GDM1 (cell line): ENCODE data around the gene NELL2.

Experiments used
- DNase-seq: peaks from one replicate; lab custom pipeline; 2025; lab: John Stamatoyannopoulos, UW

The NELL2 gene

GRCh38 chr12:44537354-44537753 lies 338.8 kb downstream of the NELL2 start:
- no peak for DNase-seq

DNA sequence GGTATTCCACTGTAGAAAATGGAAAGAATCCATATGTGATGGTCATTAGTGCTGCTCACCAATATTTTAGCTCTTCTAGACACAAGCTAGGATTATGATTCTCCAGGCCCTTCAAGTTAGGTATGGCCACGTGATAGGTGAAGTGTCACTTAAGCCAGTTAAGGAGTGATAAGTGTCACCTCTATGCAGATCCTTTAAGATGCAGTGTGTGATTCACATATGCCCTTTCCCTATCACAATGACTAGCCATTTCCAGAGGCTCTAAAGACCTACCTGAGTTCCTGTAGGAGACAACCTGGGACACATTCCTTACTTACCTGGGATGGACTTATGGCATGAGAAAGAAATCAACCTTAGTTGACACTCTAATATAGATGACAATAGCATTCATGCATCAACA lies 343.2 kb downstream of the NELL2 start:
- no peak for DNase-seq

DNA sequence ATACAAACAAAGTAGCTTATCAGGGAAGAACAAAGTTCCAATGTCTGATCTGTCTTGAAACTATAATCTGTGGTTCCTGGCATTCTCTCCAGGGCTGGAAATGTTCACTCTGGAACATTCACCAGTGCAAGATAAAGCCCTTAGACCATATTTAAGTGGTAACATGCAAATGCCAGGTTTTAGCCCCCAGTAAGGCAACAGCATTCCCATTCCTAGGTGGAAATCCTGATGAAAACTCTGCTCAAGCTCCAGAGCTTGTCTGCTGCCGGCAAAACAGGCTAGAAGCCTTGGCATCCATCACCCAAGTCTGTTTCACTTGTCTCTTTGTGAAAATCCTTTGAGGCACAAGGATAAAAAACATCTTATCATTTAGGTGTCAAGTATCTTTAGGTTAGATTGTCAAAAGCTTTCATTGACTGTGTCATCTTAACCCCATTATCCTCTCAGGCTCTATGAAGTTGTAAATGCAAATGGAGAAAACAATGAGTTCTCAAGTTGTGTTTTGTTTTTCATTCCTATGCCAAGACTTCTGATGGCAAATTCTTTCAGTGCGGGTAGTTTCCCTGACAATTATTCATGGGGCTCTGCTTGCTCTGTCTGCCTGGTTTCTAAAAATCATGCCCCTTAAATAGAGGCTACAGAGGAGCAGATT lies 344.7 kb downstream of the NELL2 start:
- no peak for DNase-seq

DNA sequence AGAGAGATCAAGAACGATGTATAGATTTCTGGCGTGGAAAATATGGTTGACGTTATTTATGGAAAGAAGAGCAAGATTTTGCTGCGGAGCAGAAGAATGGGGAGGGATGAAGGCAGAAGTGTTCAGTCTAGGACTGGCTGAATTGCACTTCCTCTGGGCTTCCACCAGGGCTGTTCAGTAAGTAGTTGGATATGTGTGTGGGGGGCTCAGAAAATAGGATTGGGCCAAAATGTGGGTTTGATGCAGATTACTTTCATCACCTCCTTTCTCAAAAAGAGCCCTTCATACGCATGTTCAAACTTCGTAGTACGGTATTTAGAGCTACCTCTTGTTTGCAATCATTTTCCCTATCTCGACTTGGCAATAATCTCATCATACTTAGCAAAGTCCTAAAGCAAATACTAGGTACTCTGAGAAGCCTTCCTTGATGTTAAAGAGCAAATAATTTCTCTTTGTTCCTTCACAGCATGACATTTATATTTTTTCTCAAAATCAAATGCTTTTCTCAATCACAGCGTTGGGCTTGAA lies 349.4 kb downstream of the NELL2 start:
- DNase-seq = no peak

DNA sequence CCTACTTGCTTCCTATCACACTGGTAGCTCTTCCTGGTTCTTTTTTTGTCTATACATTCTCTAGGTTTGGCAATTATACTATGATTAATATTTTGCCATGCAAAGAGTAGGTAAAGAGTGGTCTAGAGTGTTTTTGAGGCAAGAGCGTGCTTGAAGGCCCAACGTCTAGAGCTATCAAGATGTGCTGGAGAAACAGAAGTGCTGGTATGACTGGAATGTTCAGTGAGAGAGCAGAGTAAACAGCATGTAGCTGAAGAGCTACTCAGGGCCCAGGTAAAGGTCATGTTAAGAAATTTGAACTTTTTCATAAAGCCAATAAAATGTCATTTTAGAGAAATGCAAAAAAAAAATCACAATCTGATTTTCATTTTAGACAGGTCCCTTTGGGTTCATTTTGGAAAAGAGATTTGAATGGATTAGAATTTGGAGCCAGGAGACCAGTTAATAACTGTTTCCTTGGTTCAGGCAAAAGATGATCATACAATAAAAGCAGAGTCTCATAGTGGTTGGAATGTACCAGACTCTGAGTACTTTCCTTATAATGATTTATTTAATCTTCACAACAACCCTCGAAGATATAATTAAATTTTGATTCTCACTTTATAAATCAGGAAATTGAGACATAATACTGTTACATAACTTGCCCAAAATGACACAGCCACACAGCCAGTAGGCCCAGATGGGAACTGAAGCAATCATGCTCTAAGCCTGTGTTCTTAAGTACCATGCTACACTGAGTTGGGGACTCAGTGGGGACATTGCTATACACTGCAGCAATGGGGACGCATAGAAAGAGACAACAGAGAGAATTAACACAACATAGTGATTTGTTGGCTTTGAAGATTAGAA lies 350.1 kb downstream of the NELL2 start:
- no peak for DNase-seq

DNA sequence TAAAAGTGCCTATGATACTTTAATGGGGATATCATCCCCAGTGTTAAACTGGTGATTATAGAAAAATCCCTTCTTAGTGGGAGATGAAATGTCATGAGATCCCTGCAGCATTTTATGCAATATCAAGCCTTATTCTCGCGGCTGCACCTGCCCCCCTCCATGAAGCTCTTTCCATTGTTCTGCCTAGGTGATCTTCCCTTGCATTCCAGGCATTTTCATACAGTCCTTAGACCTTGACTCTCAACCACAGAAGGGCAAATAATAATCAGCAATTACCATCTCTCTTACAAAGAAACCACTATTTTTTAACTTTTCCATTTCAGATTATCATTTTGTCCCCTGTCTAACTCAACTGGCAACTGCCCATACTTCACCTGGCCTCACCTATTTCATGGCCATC lies 352.3 kb downstream of the NELL2 start:
- no peak for DNase-seq

- no peak for DNase-seq
These were observed 354.4 kb downstream of the NELL2 start for GRCh38 chr12:44521702-44522101.

GRCh38 chr12:44519931-44520330 lies 356.2 kb downstream of the NELL2 start:
- no peak for DNase-seq

DNA sequence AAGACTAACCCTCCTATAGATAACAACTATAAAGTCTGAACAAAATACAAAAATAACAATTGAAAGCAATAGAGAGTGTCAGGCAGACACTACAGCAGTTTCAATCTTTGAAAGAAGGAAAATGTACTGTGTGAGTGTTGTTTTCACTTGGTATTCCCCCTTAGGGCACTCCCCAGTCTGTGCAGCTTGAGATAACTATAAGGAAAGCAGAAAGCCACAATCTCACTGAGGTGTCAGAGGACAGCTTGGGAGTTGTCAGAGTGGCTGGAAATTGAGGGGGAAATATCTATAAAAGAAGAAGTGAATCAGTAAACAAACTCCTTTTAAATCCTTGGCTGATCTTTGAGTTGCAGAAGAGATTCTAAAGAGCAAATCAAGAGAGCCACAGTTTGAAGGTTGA lies 364.8 kb downstream of the NELL2 start:
- DNase-seq = no peak

DNA sequence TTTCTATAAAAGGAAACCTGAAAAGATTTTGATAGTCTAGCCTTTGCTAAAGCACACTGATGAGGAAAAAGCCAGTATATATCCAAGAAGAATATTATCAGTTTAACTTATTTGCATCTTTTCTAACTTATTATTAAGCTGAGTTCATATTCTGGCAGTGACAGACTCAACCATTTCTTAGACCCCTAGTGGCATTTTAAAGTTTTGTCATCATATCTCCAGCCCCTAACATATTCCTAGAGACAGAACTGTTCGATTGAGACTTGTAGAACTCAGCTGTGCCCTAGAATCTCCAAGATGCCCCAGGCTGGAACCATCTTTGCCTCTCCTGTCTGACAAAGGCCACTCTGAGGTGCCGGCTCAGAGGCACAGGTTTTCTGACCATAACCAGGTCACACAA lies 365.6 kb downstream of the NELL2 start:
- DNase-seq = no peak

- DNase-seq = no peak
These were observed 366.0 kb downstream of the NELL2 start for GRCh38 chr12:44510076-44510475.

GRCh38 chr12:44509471-44509870 lies 366.6 kb downstream of the NELL2 start:
- DNase-seq = no peak

DNA sequence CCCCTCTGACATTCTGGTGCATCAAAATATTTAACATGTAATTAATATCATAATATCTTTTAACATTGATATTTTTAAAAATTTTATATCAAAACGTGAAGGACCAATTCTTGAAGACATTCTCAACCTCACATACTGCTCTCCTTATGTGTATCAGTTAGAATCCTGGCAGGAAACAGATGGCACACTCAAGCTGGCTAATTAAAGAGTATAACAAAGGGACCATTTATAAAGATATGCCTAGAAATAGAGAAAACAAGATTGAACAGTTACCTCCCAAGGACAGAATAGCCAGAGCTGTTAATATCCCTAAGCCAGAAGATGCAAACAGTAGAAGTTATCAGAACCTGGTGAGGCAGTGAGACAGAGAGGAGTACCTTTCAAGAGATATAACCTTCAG lies 368.7 kb downstream of the NELL2 start:
- DNase-seq = no peak

- no peak for DNase-seq
These were observed 371.3 kb downstream of the NELL2 start for GRCh38 chr12:44504799-44505198.

GRCh38 chr12:44503329-44503728 lies 372.8 kb downstream of the NELL2 start:
- no peak for DNase-seq

- no peak for DNase-seq
These were observed 373.4 kb downstream of the NELL2 start for GRCh38 chr12:44502681-44503080.

DNA sequence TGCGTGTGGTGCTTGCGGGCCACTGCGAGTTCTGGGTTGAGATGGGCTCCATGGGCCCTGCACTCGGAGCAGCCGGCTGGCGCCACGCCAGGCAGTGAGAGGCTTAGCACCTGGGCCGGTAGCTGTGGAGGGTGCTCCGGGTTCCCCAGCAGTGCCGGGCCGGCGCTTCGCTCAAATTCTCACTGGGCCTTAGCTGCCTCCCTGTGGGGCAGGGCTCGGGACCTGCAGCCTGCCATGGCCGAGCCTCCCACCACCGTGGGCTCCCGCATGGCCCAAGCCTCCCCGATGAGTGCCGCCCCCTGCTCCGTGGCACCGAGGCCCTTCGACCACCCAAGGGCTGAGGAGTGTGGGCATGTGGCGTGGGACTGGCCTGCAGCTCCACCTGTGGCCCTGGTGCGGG lies 375.7 kb downstream of the NELL2 start:
- DNase-seq = no peak

- no peak for DNase-seq
These were observed 379.1 kb downstream of the NELL2 start for GRCh38 chr12:44497044-44497443.

GRCh38 chr12:44490181-44490580 lies 385.9 kb downstream of the NELL2 start:
- DNase-seq = no peak

GRCh38 chr12:44488180-44488579 lies 387.9 kb downstream of the NELL2 start:
- no peak for DNase-seq

- DNase-seq = no peak
These were observed 391.3 kb downstream of the NELL2 start for GRCh38 chr12:44484862-44485261.

GRCh38 chr12:44477331-44477980 lies 398.7 kb downstream of the NELL2 start:
- no peak for DNase-seq

DNA sequence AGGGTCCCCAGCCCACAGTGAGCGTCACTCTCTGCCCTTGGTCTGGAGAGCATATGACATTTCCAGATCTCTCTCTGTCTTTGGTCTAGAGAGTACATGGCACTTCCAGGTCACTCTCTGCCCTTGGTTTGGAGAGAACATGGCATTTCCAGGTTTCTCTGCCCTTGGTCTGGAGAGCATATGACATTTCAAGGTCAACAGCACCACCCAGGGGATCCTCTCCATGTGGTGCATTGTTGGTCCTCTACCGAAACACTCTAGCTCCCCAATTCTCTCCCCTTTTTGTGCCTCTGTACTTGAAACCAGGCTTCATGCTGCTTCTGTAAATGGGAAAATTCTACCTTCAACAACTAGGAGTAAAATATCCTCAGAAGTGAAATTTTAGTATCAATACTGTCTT lies 399.4 kb downstream of the NELL2 start:
- no peak for DNase-seq
